Fibroblast of pulmonary artery (primary cell): ENCODE results near the gene FGF19.
A peak's percentile ranks its signal among the peaks of the same experiment; 100 is the strongest.

ENCODE experiments used
- DNase-seq: peaks from one replicate; pipeline ENCODE4 v3.0.0-alpha.2; 2010; ENCODE audit warnings: low read depth
- H3K4me3 ChIP-seq: replicated peaks from 2 replicates; pipeline ENCODE4 v1.5.1; 2011; ENCODE audit warnings: low read depth, mild to moderate bottlenecking, control low read depth, low read length, moderate library complexity
- CTCF ChIP-seq: IDR thresholded peaks from 2 replicates; pipeline ENCODE4 v1.5.1; 2011; ENCODE audit warnings: mild to moderate bottlenecking, control low read depth, low read length, inconsistent platforms; ENCODE audit errors: missing control alignments

The FGF19 gene

DNA sequence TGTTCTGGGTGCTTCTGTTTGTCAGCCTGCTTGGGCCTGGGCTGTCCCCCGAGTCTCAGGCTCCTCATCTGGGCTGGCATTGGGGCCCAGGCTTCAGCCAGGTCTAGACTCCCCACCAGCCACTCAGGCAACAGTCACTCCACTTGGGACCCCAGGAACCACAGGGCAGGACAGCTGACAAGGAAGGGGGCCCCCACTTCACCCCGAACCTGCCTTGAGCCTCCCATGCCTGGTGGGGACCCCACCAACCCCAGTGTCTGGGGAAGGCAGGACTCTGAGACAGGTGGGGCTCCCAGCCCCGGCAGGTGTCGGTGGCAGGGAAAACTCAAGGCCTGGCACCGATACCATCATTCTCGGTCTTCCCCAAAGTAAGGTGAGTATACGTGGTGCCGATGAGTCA, 17.0 kb downstream of the FGF19 start:
- no peak for TF ChIP-seq CTCF
- no peak for DNase-seq
- no peak overlapping the region for H3K4me3 ChIP-seq

DNA sequence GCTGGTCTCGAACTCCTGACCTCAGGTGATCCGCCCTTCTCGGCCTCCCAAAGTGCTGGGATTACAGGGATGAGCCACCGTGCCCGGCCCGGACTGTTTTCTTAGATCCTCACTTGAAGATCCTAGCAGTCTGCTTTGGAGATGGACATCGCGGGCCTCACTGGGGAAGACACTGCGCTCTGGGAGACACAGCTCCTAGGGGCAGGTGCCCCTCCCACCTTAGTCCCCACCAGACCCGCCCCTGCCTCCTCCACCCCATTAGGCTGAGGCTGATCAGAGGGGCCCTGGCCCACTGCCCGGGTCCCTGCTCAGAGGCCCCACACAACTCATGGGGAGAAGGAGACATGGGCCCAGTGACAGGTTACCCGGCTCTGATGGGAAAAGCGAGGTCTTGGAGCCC, 17.4 kb downstream of the FGF19 start:
- no peak for TF ChIP-seq CTCF
- no peak for DNase-seq

GRCh38 chr11:69685348-69685747, 18.5 kb downstream of the FGF19 start:
- H3K4me3 ChIP-seq = no peak overlapping the region
- DNase-seq = no peak
- TF ChIP-seq CTCF = no peak

More for the DNA sequence above, 17.4 kb downstream of the FGF19 start:
- no peak overlapping the region for H3K4me3 ChIP-seq

DNA sequence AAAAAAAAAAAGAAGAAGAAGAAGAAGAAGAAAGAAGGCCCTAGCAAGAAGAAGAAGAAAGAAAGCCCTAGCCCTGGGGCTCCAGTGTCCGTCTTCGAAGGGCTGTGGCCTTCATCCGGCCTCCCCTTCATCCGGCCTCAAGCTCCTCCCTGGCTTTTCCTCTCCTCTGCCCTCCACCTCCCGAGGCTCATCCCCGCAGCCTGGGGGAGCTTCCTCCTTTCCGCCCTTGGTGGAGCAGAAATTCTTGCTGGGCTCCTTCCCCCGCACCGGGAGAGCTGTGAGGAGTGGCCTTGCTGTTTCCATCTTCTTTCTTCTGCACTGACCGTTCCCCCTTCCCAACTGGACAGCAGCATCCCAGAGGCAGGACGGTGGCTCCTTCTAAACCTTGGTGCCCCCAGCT, 19.2 kb downstream of the FGF19 start:
- DNase-seq = no peak
- no peak overlapping the region for H3K4me3 ChIP-seq
- no peak for TF ChIP-seq CTCF

GRCh38 chr11:69683764-69684333, 20.0 kb downstream of the FGF19 start:
- DNase-seq = peak; percentile 25
- H3K4me3 ChIP-seq = no peak overlapping the region

GRCh38 chr11:69682681-69683326, 21.0 kb downstream of the FGF19 start:
- H3K4me3 ChIP-seq = no peak overlapping the region
- no peak for DNase-seq
- no peak for TF ChIP-seq CTCF

More at GRCh38 chr11:69683764-69684333, 20.0 kb downstream of the FGF19 start:
- TF ChIP-seq CTCF = peak; percentile 41

GRCh38 chr11:69682221-69682620, 21.6 kb downstream of the FGF19 start:
- DNase-seq = no peak
- H3K4me3 ChIP-seq = no peak overlapping the region

More at GRCh38 chr11:69682221-69682620, 21.6 kb downstream of the FGF19 start:
- no peak for TF ChIP-seq CTCF
